H9 (cell line): ENCODE data around the gene UTS2R. TPM values are rescaled to one million over a fixed set of nuclear protein-coding genes. Genes with fewer than 3 reads are reported as not detected.

Experiments used
- DNase-seq: peaks from one replicate; pipeline ENCODE4 v3.0.0-alpha.2; 2017
- H2AFZ ChIP-seq: one replicate; pipeline ENCODE4 v1.6.1; 2013; ENCODE audit warnings: mild to moderate bottlenecking, low read length, control low read depth, moderate library complexity
- H2AK5ac ChIP-seq: 2 replicates; pipeline ENCODE4 v1.6.1; 2013; ENCODE audit warnings: low read length, control low read depth, mixed read lengths; ENCODE audit not compliant: insufficient read length
- H2BK120ac ChIP-seq: one replicate; pipeline ENCODE4 v1.6.1; 2013; ENCODE audit warnings: low read depth, mild to moderate bottlenecking, low read length, control low read depth, inconsistent platforms; ENCODE audit not compliant: poor library complexity, severe bottlenecking
- H2BK12ac ChIP-seq: 2 replicates; pipeline ENCODE4 v1.6.1; 2013; ENCODE audit warnings: low read length, control low read depth, mixed read lengths, low read depth; ENCODE audit not compliant: insufficient read length
- H2BK15ac ChIP-seq: 2 replicates; pipeline ENCODE4 v1.6.1; 2013; ENCODE audit warnings: low read depth, low read length, control low read depth
- H2BK20ac ChIP-seq: one replicate; pipeline ENCODE4 v1.6.1; 2013; ENCODE audit warnings: low read depth, mild to moderate bottlenecking, low read length, control low read depth, inconsistent platforms; ENCODE audit not compliant: poor library complexity, severe bottlenecking
- H2BK5ac ChIP-seq: 2 replicates; pipeline ENCODE4 v1.6.1; 2013; ENCODE audit warnings: low read length, control low read depth, mixed read lengths; ENCODE audit not compliant: insufficient read length
- H3K14ac ChIP-seq: 2 replicates; pipeline ENCODE4 v1.6.1; 2013; ENCODE audit warnings: low read length, control low read depth; ENCODE audit not compliant: insufficient read depth
- H3K18ac ChIP-seq: 2 replicates; pipeline ENCODE4 v1.6.1; 2013; ENCODE audit warnings: low read depth, mild to moderate bottlenecking, mixed read lengths, low read length, control low read depth; ENCODE audit not compliant: insufficient read length
- H3K23ac ChIP-seq: 2 replicates; pipeline ENCODE4 v1.6.1; 2013; ENCODE audit warnings: low read length, control low read depth, mixed read lengths, low read depth; ENCODE audit not compliant: insufficient read length
- H3K23me2 ChIP-seq: 2 replicates; pipeline ENCODE4 v1.6.1; 2013; ENCODE audit warnings: low read depth, mild to moderate bottlenecking, mixed read lengths, low read length, control low read depth; ENCODE audit not compliant: insufficient read length, poor library complexity, severe bottlenecking
- H3K27ac ChIP-seq: 2 replicates; pipeline ENCODE4 v1.5.1; 2013; ENCODE audit warnings: low read length, control low read depth, mixed read lengths, low read depth; ENCODE audit not compliant: insufficient read length
- H3K27me3 ChIP-seq: 2 replicates; pipeline ENCODE4 v1.6.1; 2013; ENCODE audit warnings: low read length, control low read depth, inconsistent platforms; ENCODE audit not compliant: insufficient read depth
- H3K4ac ChIP-seq: 2 replicates; pipeline ENCODE4 v1.6.1; 2013; ENCODE audit warnings: low read depth, mild to moderate bottlenecking, control low read depth, inconsistent platforms, low read length, moderate library complexity
- H3K4me1 ChIP-seq: 2 replicates; pipeline ENCODE4 v1.6.1; 2013; ENCODE audit warnings: low read length, control low read depth, inconsistent platforms; ENCODE audit not compliant: insufficient read depth
- H3K4me2 ChIP-seq: 2 replicates; pipeline ENCODE4 v1.6.1; 2013; ENCODE audit warnings: low read length, control low read depth, mixed read lengths; ENCODE audit not compliant: insufficient read length, insufficient read depth
- H3K56ac ChIP-seq: 2 replicates; pipeline ENCODE4 v1.6.1; 2013; ENCODE audit warnings: low read depth, mild to moderate bottlenecking, mixed read lengths, low read length, control low read depth; ENCODE audit not compliant: insufficient read length
- H3K79me1 ChIP-seq: 2 replicates; pipeline ENCODE4 v1.6.1; 2013; ENCODE audit warnings: low read depth, mild to moderate bottlenecking, moderate library complexity, low read length, control low read depth, inconsistent platforms; ENCODE audit not compliant: insufficient read depth, poor library complexity, severe bottlenecking
- H3K79me2 ChIP-seq: 2 replicates; pipeline ENCODE4 v1.6.1; 2013; ENCODE audit warnings: low read length, control low read depth, inconsistent platforms; ENCODE audit not compliant: insufficient read depth
- H3K9ac ChIP-seq: 2 replicates; pipeline ENCODE4 v1.6.1; 2013; ENCODE audit warnings: low read length, control low read depth, mixed read lengths; ENCODE audit not compliant: insufficient read length; ENCODE audit errors: extremely low read depth
- H3K9me3 ChIP-seq: one replicate; pipeline ENCODE4 v1.6.1; 2013; ENCODE audit warnings: low read depth, low read length, inconsistent platforms; ENCODE audit not compliant: control insufficient read depth
- H3T11ph ChIP-seq: one replicate; pipeline ENCODE4 v1.6.1; 2013; ENCODE audit warnings: mild to moderate bottlenecking, low read length, control low read depth, inconsistent platforms
- H4K20me1 ChIP-seq: one replicate; pipeline ENCODE4 v1.6.1; 2013; ENCODE audit not compliant: control insufficient read depth, insufficient read length, insufficient read depth
- H4K5ac ChIP-seq: 2 replicates; pipeline ENCODE4 v1.6.1; 2013; ENCODE audit warnings: low read depth, mild to moderate bottlenecking, mixed read lengths, low read length, control low read depth; ENCODE audit not compliant: insufficient read length
- H4K8ac ChIP-seq: replicated peaks from 2 replicates; pipeline ENCODE4 v1.6.1; 2013; ENCODE audit warnings: low read length, control low read depth, mixed read lengths, low read depth; ENCODE audit not compliant: insufficient read length
- H4K91ac ChIP-seq: 2 replicates; pipeline ENCODE4 v1.6.1; 2013; ENCODE audit warnings: low read depth, mild to moderate bottlenecking, moderate library complexity, mixed read lengths, low read length, control low read depth; ENCODE audit not compliant: insufficient read length
- H3K27ac Mint-ChIP-seq, 3 experiments: 2 replicates in 2 of 3; 3 replicates in 1 of 3; pipeline ENCODE4 v1.8.0; 2020 to 2021; ENCODE audit warnings: mixed read lengths in 3 of 3, mild to moderate bottlenecking in 1 of 3, moderate library complexity in 1 of 3
- H3K27me3 Mint-ChIP-seq: 2 replicates; pipeline ENCODE4 v1.8.0; 2021; ENCODE audit warnings: low read depth, mild to moderate bottlenecking, moderate library complexity, mixed read lengths
- H3K36me3 Mint-ChIP-seq, 3 experiments: 2 replicates in 2 of 3; 3 replicates in 1 of 3; pipeline ENCODE4 v1.8.0; 2020 to 2021; ENCODE audit warnings: low read depth in 3 of 3, mixed read lengths in 3 of 3; ENCODE audit not compliant: insufficient read depth in 1 of 3
- H3K4me1 Mint-ChIP-seq, 2 experiments: 2 replicates each; pipeline ENCODE4 v1.8.0; 2020; ENCODE audit warnings: mixed read lengths in 2 of 2
- H3K4me3 Mint-ChIP-seq, 2 experiments: 2 replicates in 1 of 2; 3 replicates in 1 of 2; pipeline ENCODE4 v1.8.0; 2020 to 2021; ENCODE audit warnings: mild to moderate bottlenecking in 2 of 2, mixed read lengths in 2 of 2, moderate library complexity in 1 of 2
- H3K9me3 Mint-ChIP-seq, 2 experiments: 2 replicates in 1 of 2; 3 replicates in 1 of 2; pipeline ENCODE4 v1.8.0; 2020; ENCODE audit warnings: mild to moderate bottlenecking in 2 of 2, mixed read lengths in 2 of 2, moderate library complexity in 1 of 2
- CTCF ChIP-seq: fragments of 200-600 bp; sonication (generic); conservative IDR thresholded peaks from 3 replicates; pipeline ENCODE4 v1.8.0; 2021; ENCODE audit warnings: antibody characterized with exemption, mild to moderate bottlenecking
- WGBS: extraction: QIAGEN DNeasy Blood & Tissue Kit; methylation state at CpG from one replicate; pipeline ENCODE4 v1.1.7; 2013; ENCODE audit warnings: missing lambda C conversion rate, low lambda C conversion rate, mixed read lengths; ENCODE audit not compliant: insufficient read length; ENCODE audit errors: extremely low coverage; 5-methylcytosine and 5-hydroxymethylcytosine counted together
- total RNA-seq: library from RNA; stranded (reverse); gene quantifications from 2 replicates; pipeline ENCODE4 v1.2.1, GENCODE V29; 2021

Gene UTS2R
- total RNA-seq, 1 experiment from 2014 or later = 0.94 TPM

GRCh38 chr17:82325286-82326180 is 46.0 kb upstream of the UTS2R start:
- H3K9me3 Mint-ChIP-seq = no peaks in the 10 kb centered on the region

More at GRCh38 chr17:82325286-82326180, 46.0 kb upstream of the UTS2R start:
- no peak for TF ChIP-seq CTCF
- H3K4ac ChIP-seq = no peak overlapping the region
- no peaks in the 10 kb centered on the region for H3K27me3 ChIP-seq
- no peak overlapping the region for H3K18ac ChIP-seq
- Mint-ChIP-seq H3K4me3 (no peak overlapping the region), H3K4me1 (peaks cover 18 to 33% of the 10 kb centered on the region in 2 experiments), H3K36me3 (no peaks in the 10 kb centered on the region; a peak in 1 of 7 replicates), H3K27ac (no peak overlapping the region), H3K27me3 (peaks cover 38% of the 10 kb centered on the region)
- no peak overlapping the region for H2BK5ac ChIP-seq
- no peak overlapping the region for H3K4me2 ChIP-seq
- DNase-seq = no peak
- H2BK12ac ChIP-seq = no peak overlapping the region
- H3K9me3 ChIP-seq = no peaks in the 10 kb centered on the region
- no peaks in the 10 kb centered on the region for H3K79me1 ChIP-seq
- H4K8ac ChIP-seq = no peak overlapping the region
- no peaks in the 10 kb centered on the region for H3K79me2 ChIP-seq
- H2BK120ac ChIP-seq = no peak overlapping the region
- peaks cover 5% of the 10 kb centered on the region; the same call in 1 of the 2 replicates for H3K4me1 ChIP-seq
- H3K14ac ChIP-seq = no peak overlapping the region
- H2BK20ac ChIP-seq = no peak overlapping the region
- H3K23me2 ChIP-seq = no peaks in the 10 kb centered on the region
- no peak overlapping the region for H3K56ac ChIP-seq
- no peak overlapping the region for H3K9ac ChIP-seq
- no peak overlapping the region for H3K27ac ChIP-seq
- no CpG with 5 or more reads among the region's 30 CpGs for WGBS
- H3K23ac ChIP-seq = no peak overlapping the region
- H4K5ac ChIP-seq = no peak overlapping the region
- no peak overlapping the region for H2AFZ ChIP-seq
- no peak overlapping the region for H2BK15ac ChIP-seq
- no peak overlapping the region for H4K91ac ChIP-seq
- no peak overlapping the region for H2AK5ac ChIP-seq
- no peak overlapping the region for H3T11ph ChIP-seq
- no peaks in the 10 kb centered on the region for H4K20me1 ChIP-seq
